Measurements from ENCODE around the gene TMEM131.

TMEM131 gene

GRCh38 chr2:97754690-97755346 is 240.9 kb downstream of the TMEM131 start:
- DNase-seq, result no peak

- no peak for DNase-seq
Observed at GRCh38 chr2:97752342-97753334, 243.1 kb downstream of the TMEM131 start.

- DNase-seq, result no peak
Observed at GRCh38 chr2:97751752-97752151, 244.0 kb downstream of the TMEM131 start.

GRCh38 chr2:97750017-97750416 is 245.7 kb downstream of the TMEM131 start:
- no peak for DNase-seq

- no peak for DNase-seq
Observed at GRCh38 chr2:97749581-97749980, 246.2 kb downstream of the TMEM131 start.

GRCh38 chr2:97747716-97748115 is 248.0 kb downstream of the TMEM131 start:
- no peak for DNase-seq

GRCh38 chr2:97747285-97747684 is 248.5 kb downstream of the TMEM131 start:
- no peak for DNase-seq

GRCh38 chr2:97745474-97746174 is 250.1 kb downstream of the TMEM131 start:
- no peak for DNase-seq

GRCh38 chr2:97743913-97744312 is 251.8 kb downstream of the TMEM131 start:
- no peak for DNase-seq

- no peak for DNase-seq
Observed at GRCh38 chr2:97742381-97742847, 253.3 kb downstream of the TMEM131 start.

GRCh38 chr2:97741686-97742085 is 254.1 kb downstream of the TMEM131 start:
- no peak for DNase-seq

GRCh38 chr2:97741251-97741650 is 254.5 kb downstream of the TMEM131 start:
- DNase-seq, result no peak

GRCh38 chr2:97740590-97741182 is 255.1 kb downstream of the TMEM131 start:
- peak; percentile 84 for DNase-seq

GRCh38 chr2:97739893-97740245 is 255.9 kb downstream of the TMEM131 start:
- no peak for DNase-seq

GRCh38 chr2:97739020-97739892 is 256.5 kb downstream of the TMEM131 start:
- no peak for DNase-seq

GRCh38 chr2:97738179-97739019 is 257.3 kb downstream of the TMEM131 start:
- no peak for DNase-seq

- no peak for DNase-seq
Observed at GRCh38 chr2:97737421-97738178, 258.1 kb downstream of the TMEM131 start.

- no peak for DNase-seq
Observed at GRCh38 chr2:97736608-97737330, 259.0 kb downstream of the TMEM131 start.

- no peak for DNase-seq
Observed at GRCh38 chr2:97736185-97736584, 259.6 kb downstream of the TMEM131 start.

Data from NCI-H1436 treated with DMSO at 0.1 percent for 48 hours (cell line).